ENCODE results near the gene ODC1. TPM values are rescaled to one million over a fixed set of nuclear protein-coding genes. Genes with fewer than 3 reads are reported as not detected.

Gene ODC1
- total RNA-seq, 1 experiment from 2014 or later: 277 TPM

DNA sequence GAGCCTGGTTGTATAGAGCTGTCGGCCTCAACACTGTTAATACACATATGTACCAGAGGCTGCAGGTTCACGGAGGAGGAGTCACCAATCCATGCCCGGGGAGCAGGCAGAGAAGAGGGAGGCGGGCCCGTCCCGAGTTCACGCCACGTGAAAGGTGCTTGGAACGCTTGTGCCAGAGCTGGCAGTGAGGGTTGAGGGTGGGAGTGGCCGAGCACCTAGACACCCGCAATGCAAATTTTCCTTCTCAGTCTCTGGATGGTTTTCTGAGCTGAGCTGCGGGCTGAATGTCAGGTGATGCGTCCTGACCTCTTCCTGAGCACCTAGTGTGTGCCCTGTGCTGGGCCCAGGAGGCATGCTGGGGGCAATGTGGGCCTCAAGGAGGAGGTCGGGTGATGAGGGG, 52.2 kb downstream of the ODC1 start:
- Mint-ChIP-seq H3K27ac (ENCODE audit: unreplicated experiment) (no peak overlapping the region), H3K4me1 (ENCODE audit: low read depth, unreplicated experiment) (peaks cover under 1% of the 10 kb centered on the region), H3K27me3 (ENCODE audit: insufficient read depth, unreplicated experiment) (no peaks in the 10 kb centered on the region), H3K9me3 (ENCODE audit: unreplicated experiment) (no peaks in the 10 kb centered on the region), H3K36me3 (ENCODE audit: insufficient read depth, unreplicated experiment) (peaks cover 36% of the 10 kb centered on the region), H3K4me3 (ENCODE audit: unreplicated experiment) (no peak overlapping the region)
- BruUV-seq (replicated peaks): no TSS peak
- TF ChIP-seq, protein P1, sequence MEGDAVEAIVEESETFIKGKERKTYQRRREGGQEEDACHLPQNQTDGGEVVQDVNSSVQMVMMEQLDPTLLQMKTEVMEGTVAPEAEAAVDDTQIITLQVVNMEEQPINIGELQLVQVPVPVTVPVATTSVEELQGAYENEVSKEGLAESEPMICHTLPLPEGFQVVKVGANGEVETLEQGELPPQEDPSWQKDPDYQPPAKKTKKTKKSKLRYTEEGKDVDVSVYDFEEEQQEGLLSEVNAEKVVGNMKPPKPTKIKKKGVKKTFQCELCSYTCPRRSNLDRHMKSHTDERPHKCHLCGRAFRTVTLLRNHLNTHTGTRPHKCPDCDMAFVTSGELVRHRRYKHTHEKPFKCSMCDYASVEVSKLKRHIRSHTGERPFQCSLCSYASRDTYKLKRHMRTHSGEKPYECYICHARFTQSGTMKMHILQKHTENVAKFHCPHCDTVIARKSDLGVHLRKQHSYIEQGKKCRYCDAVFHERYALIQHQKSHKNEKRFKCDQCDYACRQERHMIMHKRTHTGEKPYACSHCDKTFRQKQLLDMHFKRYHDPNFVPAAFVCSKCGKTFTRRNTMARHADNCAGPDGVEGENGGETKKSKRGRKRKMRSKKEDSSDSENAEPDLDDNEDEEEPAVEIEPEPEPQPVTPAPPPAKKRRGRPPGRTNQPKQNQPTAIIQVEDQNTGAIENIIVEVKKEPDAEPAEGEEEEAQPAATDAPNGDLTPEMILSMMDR (IDR thresholded peaks at IDR 0.05; ENCODE audit: insufficient read depth in 1 of 2, low read depth in 1 of 2, low read length in 1 of 2, severe bottlenecking in 1 of 2, unreplicated experiment in 1 of 2): no peak
- no peak for DNase-seq
- ChIA-PET CTCF (no interaction called here), POLR2A (no interaction called here)
- Histone ChIP-seq H3K4me3 (ENCODE audit: low read depth, low read length) (no peak overlapping the region), H3K27me3 (replicated peaks; ENCODE audit: control insufficient read depth, insufficient read depth, low read length) (no peaks in the 10 kb centered on the region), H3K36me3 (ENCODE audit: control insufficient read depth, insufficient read depth, low read length) (peaks cover 2% of the 10 kb centered on the region; the same call in 1 of the 2 replicates), H3K4me1 (peaks cover 6% of the 10 kb centered on the region; the same call in 1 of the 2 replicates), H3K9me3 (no peaks in the 10 kb centered on the region)
- intact Hi-C loops (cut with micrococcal nuclease; ENCODE audit: unreplicated experiment): no loop called here

DNA sequence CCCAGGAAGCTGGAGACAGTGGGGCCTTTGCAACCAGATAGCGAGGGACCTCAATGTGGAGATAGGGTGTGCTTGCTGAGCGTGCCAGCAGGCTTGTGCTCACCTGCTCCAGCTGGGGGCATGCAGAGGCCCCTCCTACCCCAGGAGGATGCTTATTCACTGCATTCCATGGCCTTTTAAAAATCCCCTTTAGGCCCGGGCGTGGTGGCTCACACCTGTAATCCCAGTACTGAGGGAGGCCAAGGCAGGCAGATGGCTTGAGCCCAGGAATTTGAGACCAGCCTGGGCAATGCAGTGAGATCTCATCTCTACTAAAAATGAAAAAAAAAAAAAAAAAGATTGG, 54.5 kb downstream of the ODC1 start:
- H3K4me1 ChIP-seq: peaks cover 12% of the 10 kb centered on the region; the same call in 1 of the 2 replicates
- H3K9me3 Mint-ChIP-seq (ENCODE audit: unreplicated experiment): no peaks in the 10 kb centered on the region
- DNase-seq: no peak
- ChIA-PET POLR2A (no interaction called here), CTCF (no interaction called here)
- no peaks in the 10 kb centered on the region for H3K36me3 ChIP-seq (ENCODE audit: control insufficient read depth, insufficient read depth, low read length)
- H3K4me1 Mint-ChIP-seq (ENCODE audit: low read depth, unreplicated experiment): no peaks in the 10 kb centered on the region
- BruUV-seq (replicated peaks): no TSS peak
- TF ChIP-seq, protein P1 (IDR thresholded peaks at IDR 0.05; ENCODE audit: insufficient read depth in 1 of 2, low read depth in 1 of 2, low read length in 1 of 2, severe bottlenecking in 1 of 2, unreplicated experiment in 1 of 2): no peak
- H3K27me3 ChIP-seq (replicated peaks; ENCODE audit: control insufficient read depth, insufficient read depth, low read length): no peaks in the 10 kb centered on the region
- no peak overlapping the region for H3K4me3 Mint-ChIP-seq (ENCODE audit: unreplicated experiment)
- intact Hi-C loops (cut with micrococcal nuclease; ENCODE audit: unreplicated experiment): no loop called here
- H3K9me3 ChIP-seq: no peaks in the 10 kb centered on the region
- no peak overlapping the region for H3K27ac Mint-ChIP-seq (ENCODE audit: unreplicated experiment)
- H3K27me3 Mint-ChIP-seq (ENCODE audit: insufficient read depth, unreplicated experiment): no peaks in the 10 kb centered on the region
- H3K4me3 ChIP-seq (ENCODE audit: low read depth, low read length): no peak overlapping the region
- H3K36me3 Mint-ChIP-seq (ENCODE audit: insufficient read depth, unreplicated experiment): peaks cover 15% of the 10 kb centered on the region

DNA sequence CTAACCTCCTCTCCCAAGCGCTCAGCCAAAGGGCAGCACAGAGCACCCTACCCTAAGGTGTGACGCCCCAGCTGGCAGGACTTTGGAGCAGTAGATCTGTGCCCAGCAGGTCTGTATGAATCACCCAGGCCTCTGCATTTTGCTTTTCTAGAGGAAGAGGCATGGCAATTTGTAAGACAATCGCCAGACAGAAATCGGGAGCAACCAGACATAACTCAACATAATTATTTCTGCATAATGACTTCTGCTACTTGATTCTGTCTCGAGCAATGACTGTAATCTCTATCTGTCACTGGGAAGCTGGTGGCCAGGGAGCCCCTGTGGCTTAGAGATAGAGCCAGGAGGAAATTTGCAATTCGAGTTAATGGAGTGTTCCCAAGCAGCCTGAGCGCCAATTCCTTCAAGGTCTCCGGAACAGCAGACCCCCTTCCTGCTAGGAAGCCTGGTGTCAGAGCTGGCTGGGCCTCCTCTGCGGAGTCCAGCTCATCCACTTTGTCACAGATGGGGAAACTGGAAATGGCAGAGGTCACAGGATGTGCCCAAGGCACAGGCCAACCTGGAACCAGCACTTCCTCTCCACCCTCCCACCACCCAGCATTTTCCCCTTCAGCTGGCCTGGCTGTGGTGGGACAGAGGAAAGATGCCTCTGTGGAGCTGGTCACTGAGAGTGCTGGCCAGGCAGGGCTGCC, 55.0 kb downstream of the ODC1 start:
- Histone ChIP-seq H3K9me3 (no peaks in the 10 kb centered on the region), H3K36me3 (ENCODE audit: control insufficient read depth, insufficient read depth, low read length) (no peaks in the 10 kb centered on the region), H3K4me3 (ENCODE audit: low read depth, low read length) (no peak overlapping the region), H3K27me3 (replicated peaks; ENCODE audit: control insufficient read depth, insufficient read depth, low read length) (no peaks in the 10 kb centered on the region), H3K4me1 (peaks cover 12% of the 10 kb centered on the region; the same call in 1 of the 2 replicates)
- no peak for DNase-seq
- no peaks in the 10 kb centered on the region for H3K9me3 Mint-ChIP-seq (ENCODE audit: unreplicated experiment)
- no peak overlapping the region for H3K4me3 Mint-ChIP-seq (ENCODE audit: unreplicated experiment)
- CTCF ChIA-PET: no interaction called here
- H3K27ac Mint-ChIP-seq (ENCODE audit: unreplicated experiment): no peak overlapping the region
- TF ChIP-seq, protein P1 (IDR thresholded peaks at IDR 0.05; ENCODE audit: insufficient read depth in 1 of 2, low read depth in 1 of 2, low read length in 1 of 2, severe bottlenecking in 1 of 2, unreplicated experiment in 1 of 2): no peak
- H3K4me1 Mint-ChIP-seq (ENCODE audit: low read depth, unreplicated experiment): no peaks in the 10 kb centered on the region
- no TSS peak for BruUV-seq (replicated peaks)
- peaks cover 10% of the 10 kb centered on the region for H3K36me3 Mint-ChIP-seq (ENCODE audit: insufficient read depth, unreplicated experiment)
- intact Hi-C loops (cut with micrococcal nuclease; ENCODE audit: unreplicated experiment): no loop called here
- POLR2A ChIA-PET: no interaction called here
- no peaks in the 10 kb centered on the region for H3K27me3 Mint-ChIP-seq (ENCODE audit: insufficient read depth, unreplicated experiment)
